SK-N-SH (cell line): Measurements from ENCODE around the gene PLIN5. TPM values are rescaled to one million over a fixed set of nuclear protein-coding genes. Genes with fewer than 3 reads are reported as not detected.

Source experiments
- CTCF ChIA-PET: fragments of 300-600, 350-600 bp; formaldehyde crosslinking; extraction: SDS; loops from one replicate; lab custom pipeline; 2021; lab: Yijun Ruan, JAX
- POLR2A ChIA-PET: fragments of 350-600 bp; sonication (Branson Sonifier 250); formaldehyde crosslinking; extraction: SDS; loops from one replicate; lab custom pipeline; 2020; ENCODE audit warnings: antibody characterized with exemption, inconsistent platforms; lab: Yijun Ruan, JAX
- DNase-seq: peaks from one replicate; pipeline ENCODE4 v3.0.0; 2012
- H2AFZ ChIP-seq: fragments of 200-600 bp; sonication (generic); 2 replicates; pipeline ENCODE4 v1.8.1; 2016; ENCODE audit warnings: antibody characterized with exemption, mild to moderate bottlenecking, low read depth
- H3F3A ChIP-seq: fragments of 200-600 bp; sonication (generic); replicated peaks from 2 replicates; pipeline ENCODE3; 2016; ENCODE audit warnings: antibody characterized with exemption, mild to moderate bottlenecking; ENCODE audit not compliant: insufficient read depth
- H3K27ac ChIP-seq, 2 experiments: fragments of 200-500 bp in 1 of 2; fragments of 200-600 bp in 1 of 2; sonication (Bioruptor generic) in 1 of 2; sonication (generic), shearing (Covaris generic) in 1 of 2; 2 replicates each; pipeline versions ENCODE4 v1.5.1 to v1.6.1; 2014 to 2016; ENCODE audit warnings: low read depth in 2 of 2, inconsistent platforms in 1 of 2, low read length in 1 of 2, mild to moderate bottlenecking in 1 of 2, mixed read lengths in 1 of 2
- H3K27me3 ChIP-seq: fragments of 200-600 bp; sonication (generic), shearing (Covaris generic); 2 replicates; pipeline ENCODE4 v1.6.1; 2016; ENCODE audit warnings: mixed run types; ENCODE audit not compliant: insufficient read depth
- H3K36me3 ChIP-seq, 2 experiments: fragments of 200-500 bp in 1 of 2; fragments of 200-600 bp in 1 of 2; sonication (Bioruptor generic) in 1 of 2; sonication (generic) in 1 of 2; replicated peaks in 1 of 2; 2 replicates each; pipeline versions ENCODE3 to v1.5.1; 2014 to 2016; ENCODE audit warnings: low read length in 1 of 2, mild to moderate bottlenecking in 1 of 2; ENCODE audit not compliant: insufficient read depth in 2 of 2, control insufficient read depth in 1 of 2
- H3K4me1 ChIP-seq, 2 experiments: fragments of 200-500 bp in 1 of 2; fragments of 200-600 bp in 1 of 2; sonication (Bioruptor generic) in 1 of 2; sonication (generic), shearing (Covaris generic) in 1 of 2; 2 replicates each; pipeline versions ENCODE4 v1.5.1 to v1.6.1; 2014 to 2016; ENCODE audit warnings: low read depth in 1 of 2, low read length in 1 of 2, mixed run types in 1 of 2; ENCODE audit not compliant: insufficient read depth in 2 of 2, control insufficient read depth in 1 of 2
- H3K4me2 ChIP-seq: fragments of 200-600 bp; sonication (generic), shearing (Covaris generic); 2 replicates; pipeline ENCODE4 v1.6.1; 2017; ENCODE audit warnings: mixed run types
- H3K4me3 ChIP-seq, 2 experiments: fragments of 200-500 bp in 1 of 2; fragments of 200-600 bp in 1 of 2; sonication (Bioruptor generic) in 1 of 2; sonication (generic), shearing (Covaris generic) in 1 of 2; 2 replicates each; pipeline versions ENCODE4 v1.5.1 to v1.8.1; 2014 to 2016; ENCODE audit warnings: low read depth in 2 of 2, inconsistent platforms in 1 of 2, low read length in 1 of 2, mild to moderate bottlenecking in 1 of 2, mixed read lengths in 1 of 2, moderate library complexity in 1 of 2
- H3K79me2 ChIP-seq: fragments of 200-600 bp; sonication (generic); 2 replicates; pipeline ENCODE4 v1.8.1; 2017; ENCODE audit warnings: mild to moderate bottlenecking; ENCODE audit not compliant: insufficient read depth
- H3K9ac ChIP-seq: fragments of 200-600 bp; sonication (generic); 2 replicates; pipeline ENCODE4 v1.6.1; 2017; ENCODE audit warnings: mixed run types
- H3K9me2 ChIP-seq: fragments of 200-600 bp; sonication (generic); 2 replicates; pipeline ENCODE4 v1.6.1; 2017; ENCODE audit warnings: mixed run types
- H3K9me3 ChIP-seq: fragments of 200-600 bp; sonication (generic); 2 replicates; pipeline ENCODE4 v1.6.1; 2017; ENCODE audit warnings: mixed run types, mild to moderate bottlenecking, moderate library complexity
- H4K20me1 ChIP-seq: fragments of 200-600 bp; sonication (generic); 2 replicates; pipeline ENCODE4 v1.6.1; 2017; ENCODE audit warnings: mild to moderate bottlenecking, mixed run types; ENCODE audit not compliant: insufficient read depth
- CHD2 ChIP-seq: fragments of 150-350 bp; IDR thresholded peaks from 2 replicates; pipeline ENCODE4 v1.6.1; 2018; ENCODE audit warnings: low read length; ENCODE audit not compliant: partially characterized antibody
- CTCF ChIP-seq: fragments of 200-600 bp; sonication (generic); IDR thresholded peaks from 2 replicates; pipeline ENCODE4 v1.6.1; 2017; ENCODE audit warnings: antibody characterized with exemption, mild to moderate bottlenecking, moderate library complexity
- FOXJ3 ChIP-seq: sonication (generic); formaldehyde crosslinking; IDR thresholded peaks from 2 replicates; pipeline ENCODE4 v1.5.1; 2020; ENCODE audit warnings: mild to moderate bottlenecking, missing genetic modification reagents
- FOXM1 ChIP-seq: IDR thresholded peaks from 2 replicates; pipeline ENCODE4 v1.4.0; 2012; ENCODE audit warnings: low read depth, mild to moderate bottlenecking
- GABPA ChIP-seq: IDR thresholded peaks from 2 replicates; pipeline ENCODE4 v1.4.0; 2012; ENCODE audit warnings: low read depth, mild to moderate bottlenecking
- IRF3 ChIP-seq: fragments of 150-350 bp; IDR thresholded peaks from 2 replicates; pipeline ENCODE4 v1.6.1; 2016; ENCODE audit warnings: mild to moderate bottlenecking, low read depth, low read length
- NRF1 ChIP-seq: IDR thresholded peaks from 2 replicates; pipeline ENCODE4 v1.6.1; 2012; ENCODE audit warnings: low read depth, mild to moderate bottlenecking, low read length
- PBX3 ChIP-seq: IDR thresholded peaks from 2 replicates; pipeline ENCODE4; 2012
- RFX5 ChIP-seq: IDR thresholded peaks from 2 replicates; pipeline ENCODE4 v1.6.1; 2012; ENCODE audit warnings: mild to moderate bottlenecking, improper control_type of control experiment, low read length
- RXRA ChIP-seq: IDR thresholded peaks from 2 replicates; pipeline ENCODE4 v1.4.0; 2012; ENCODE audit warnings: low read depth, mild to moderate bottlenecking, borderline replicate concordance
- SIN3A ChIP-seq: IDR thresholded peaks from 2 replicates; pipeline ENCODE4 v1.6.1; 2012; ENCODE audit warnings: low read depth, mild to moderate bottlenecking, low read length, moderate library complexity, borderline replicate concordance
- SMC3 ChIP-seq: IDR thresholded peaks from 2 replicates; pipeline ENCODE4 v1.6.1; 2012; ENCODE audit warnings: low read depth, low read length, improper control_type of control experiment
- TAF1 ChIP-seq: IDR thresholded peaks from 2 replicates; pipeline ENCODE4 v1.6.1; 2012; ENCODE audit warnings: low read depth, mild to moderate bottlenecking, low read length, moderate library complexity, borderline replicate concordance
- TEAD4 ChIP-seq: IDR thresholded peaks from 2 replicates; pipeline ENCODE4 v1.4.0; 2012; ENCODE audit warnings: mild to moderate bottlenecking, borderline replicate concordance; ENCODE audit not compliant: insufficient read depth
- WGBS: methylation state at CpG from one replicate; pipeline ENCODE4 v1.1.6; 2017; ENCODE audit warnings: low lambda C conversion rate; 5-methylcytosine and 5-hydroxymethylcytosine counted together
- polyA plus RNA-seq, 3 experiments: library from polyadenylated mRNA; depleted of rRNA; stranded (reverse); fragments of >200 nt; gene quantifications; 2 replicates each; pipeline ENCODE4 v1.2.3, GENCODE V29; 2012
- TF ChIP-seq, protein P1 (sequence below): fragments of 150-350 bp; IDR thresholded peaks from 2 replicates; pipeline ENCODE4 v1.6.1; 2017; ENCODE audit warnings: antibody characterized with exemption, low read length, low read depth, borderline replicate concordance

The PLIN5 gene
- polyA plus RNA-seq, 1 of the 3 experiments (the other 2 are of a cell fraction): 0.59 TPM

DNA sequence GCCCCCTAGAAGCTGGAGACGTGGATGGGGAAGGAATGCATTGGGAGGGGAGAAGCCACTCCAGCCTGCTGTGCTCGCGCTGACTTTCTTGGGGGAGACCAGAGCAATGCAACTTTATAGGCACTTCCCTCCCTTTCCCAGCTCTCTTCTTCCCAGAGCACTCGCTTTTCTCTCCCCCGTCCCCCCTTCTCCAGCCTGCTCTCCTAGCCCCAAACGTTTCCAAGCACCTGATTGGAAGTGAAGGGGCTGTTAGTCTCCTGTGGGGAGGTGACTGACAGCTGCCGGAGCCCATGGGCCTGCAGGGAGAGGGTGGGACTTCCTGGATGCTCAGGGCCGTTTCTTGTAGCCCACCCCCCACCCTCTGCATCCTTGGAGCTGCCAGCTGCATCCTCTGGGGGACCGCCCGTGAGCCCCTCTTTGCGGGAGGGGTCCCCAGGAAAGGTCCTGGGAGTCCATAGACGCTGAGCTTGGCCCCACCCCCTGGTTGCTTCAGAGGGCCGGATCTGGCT, 60.5 kb downstream of the PLIN5 start:
- Histone ChIP-seq H3K9me2 (no peaks in the 10 kb centered on the region), H3K79me2 (peaks cover 65% of the 10 kb centered on the region), H3K4me3 (peak overlapping the region; percentile 88 to 92), H3K4me2 (peak overlapping the region; percentile 99), H3F3A (peaks cover 11% of the 10 kb centered on the region), H3K9me3 (no peaks in the 10 kb centered on the region), H3K4me1 (peaks cover 3 to 21% of the 10 kb centered on the region in 2 experiments; a peak in 1 of 4 replicates), H4K20me1 (no peaks in the 10 kb centered on the region), H3K27me3 (no peaks in the 10 kb centered on the region), H3K27ac (peak overlapping the region; percentile 53 to 83; a peak in 3 of 4 replicates), H2AFZ (peak overlapping the region; percentile 35; the same call in 1 of the 2 replicates), H3K36me3 (peaks cover 18 to 19% of the 10 kb centered on the region in 2 experiments), H3K9ac (peak overlapping the region; percentile 88; the same call in 1 of the 2 replicates)
- POLR2A ChIA-PET: interaction anchor here (0.5 to 1.6 kb wide), 6 partner anchors 14 to 1414 kb away, joined by 3 to 7 read pairs (median 4); partner anchors contain the start of gene YJU2
- peak; percentile 94 for TF ChIP-seq CHD2
- no peak for TF ChIP-seq SIN3A
- TF ChIP-seq GABPA: peak; percentile 85
- TF ChIP-seq TAF1: peak; percentile 41; the same call in 1 of the 2 replicates
- no peak for TF ChIP-seq FOXJ3
- TF ChIP-seq FOXM1: no peak
- TF ChIP-seq RXRA: no peak
- no peak for TF ChIP-seq TEAD4
- TF ChIP-seq RFX5: no peak
- TF ChIP-seq, protein P1, sequence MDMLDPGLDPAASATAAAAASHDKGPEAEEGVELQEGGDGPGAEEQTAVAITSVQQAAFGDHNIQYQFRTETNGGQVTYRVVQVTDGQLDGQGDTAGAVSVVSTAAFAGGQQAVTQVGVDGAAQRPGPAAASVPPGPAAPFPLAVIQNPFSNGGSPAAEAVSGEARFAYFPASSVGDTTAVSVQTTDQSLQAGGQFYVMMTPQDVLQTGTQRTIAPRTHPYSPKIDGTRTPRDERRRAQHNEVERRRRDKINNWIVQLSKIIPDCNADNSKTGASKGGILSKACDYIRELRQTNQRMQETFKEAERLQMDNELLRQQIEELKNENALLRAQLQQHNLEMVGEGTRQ: no peak
- TF ChIP-seq SMC3: no peak
- peak; percentile 99 for TF ChIP-seq PBX3
- TF ChIP-seq IRF3: no peak; the same call in 1 of the 2 replicates
- TF ChIP-seq CTCF: no peak
- TF ChIP-seq NRF1: no peak
- WGBS: 13% methylated on average over 9 of the region's 13 CpGs
- peak; percentile 95 for DNase-seq
- CTCF ChIA-PET: interaction anchor here (0.5 to 1.1 kb wide), 5 partner anchors 49 to 162 kb away, joined by 3 to 5 read pairs (median 3); no protein-coding TSS in a partner anchor
